Caki2 (cell line): ENCODE data around the gene GTF2IRD2. TPM values are rescaled to one million over a fixed set of nuclear protein-coding genes. Genes with fewer than 3 reads are reported as not detected.
A peak's percentile ranks its signal among the peaks of the same experiment; 100 is the strongest.
"Not testable (repeated sequence)": the region's sequence is repeated elsewhere in the genome, so short reads cannot be mapped to it uniquely, and the experiment has no call there.

ENCODE experiments used
- DNase-seq: peaks from one replicate; pipeline ENCODE4 v3.0.0-alpha.2; 2015; ENCODE audit warnings: low read depth
- in situ Hi-C: cut with HindIII; loops from 2 replicates; pipeline ENCODE4 v1.10.0; 2016; ENCODE audit warnings: low sequenced_read_pairs, low pct_unique_long_range_greater_than_20kb, mixed read lengths
- total RNA-seq: library from RNA; depleted of rRNA; stranded (reverse); fragments of >200 nt; shearing (Covaris generic); gene quantifications from 2 replicates; pipeline ENCODE4 v1.2.3, GENCODE V29; 2014; ENCODE audit warnings: low replicate concordance

Gene GTF2IRD2
- total RNA-seq, 1 experiment from 2014 or later, result 11.8 TPM

- in situ Hi-C loops, DNase-seq: not testable (repeated sequence)
Observed at GRCh38 chr7:74797848-74798622, 53.4 kb downstream of the GTF2IRD2 start.

GRCh38 chr7:74789200-74789736 is 62.1 kb downstream of the GTF2IRD2 start:
- DNase-seq, result not testable (repeated sequence)

GRCh38 chr7:74788369-74789150 is 62.8 kb downstream of the GTF2IRD2 start:
- in situ Hi-C loops, result not testable (repeated sequence)
- peak; percentile 88 for DNase-seq

More at GRCh38 chr7:74789200-74789736, 62.1 kb downstream of the GTF2IRD2 start:
- in situ Hi-C loops, result not testable (repeated sequence)

GRCh38 chr7:74783595-74783994 is 67.8 kb downstream of the GTF2IRD2 start:
- in situ Hi-C loops, DNase-seq: not testable (repeated sequence)

DNA sequence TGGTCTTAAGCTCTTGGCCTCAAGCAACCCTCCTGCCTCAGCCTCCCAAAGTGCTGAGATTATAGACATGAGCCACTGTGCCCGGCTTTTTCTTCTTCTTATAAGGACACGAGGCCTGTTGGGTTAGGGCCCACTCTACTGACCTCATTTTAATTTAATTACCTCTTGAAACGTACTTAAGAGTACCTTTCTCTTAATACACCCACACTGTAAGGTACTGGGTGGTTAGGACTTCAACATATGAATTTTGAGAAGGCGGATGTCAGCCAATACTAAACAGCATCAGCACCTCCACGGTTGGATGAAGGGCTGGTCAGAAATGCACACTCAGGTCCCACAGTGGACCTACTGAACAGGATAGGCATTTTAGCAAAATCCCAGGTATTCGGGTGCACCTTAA is 69.7 kb downstream of the GTF2IRD2 start:
- in situ Hi-C loops, DNase-seq: not testable (repeated sequence)

GRCh38 chr7:74779053-74779452 is 72.4 kb downstream of the GTF2IRD2 start:
- DNase-seq, in situ Hi-C loops: not testable (repeated sequence)

DNA sequence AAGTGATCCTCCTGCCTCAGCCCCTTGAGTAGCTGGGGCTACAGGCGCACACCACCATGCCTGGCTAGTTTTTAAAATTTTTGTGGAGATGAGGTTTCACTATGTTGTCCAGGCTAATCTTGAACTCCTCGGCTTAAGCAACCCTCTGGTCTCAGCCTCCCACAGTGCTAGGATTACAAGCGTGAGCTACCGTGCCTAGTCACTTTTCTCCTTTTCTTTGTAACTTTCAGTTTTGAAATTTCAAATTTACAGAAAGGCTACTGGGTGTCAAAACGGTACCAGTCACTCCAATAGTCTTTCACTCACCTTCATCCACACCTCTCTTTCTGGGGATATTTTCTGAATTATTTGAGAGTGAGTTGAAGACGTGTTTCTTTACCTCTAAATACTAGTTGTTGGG is 76.3 kb downstream of the GTF2IRD2 start:
- in situ Hi-C loops, DNase-seq: not testable (repeated sequence)

DNA sequence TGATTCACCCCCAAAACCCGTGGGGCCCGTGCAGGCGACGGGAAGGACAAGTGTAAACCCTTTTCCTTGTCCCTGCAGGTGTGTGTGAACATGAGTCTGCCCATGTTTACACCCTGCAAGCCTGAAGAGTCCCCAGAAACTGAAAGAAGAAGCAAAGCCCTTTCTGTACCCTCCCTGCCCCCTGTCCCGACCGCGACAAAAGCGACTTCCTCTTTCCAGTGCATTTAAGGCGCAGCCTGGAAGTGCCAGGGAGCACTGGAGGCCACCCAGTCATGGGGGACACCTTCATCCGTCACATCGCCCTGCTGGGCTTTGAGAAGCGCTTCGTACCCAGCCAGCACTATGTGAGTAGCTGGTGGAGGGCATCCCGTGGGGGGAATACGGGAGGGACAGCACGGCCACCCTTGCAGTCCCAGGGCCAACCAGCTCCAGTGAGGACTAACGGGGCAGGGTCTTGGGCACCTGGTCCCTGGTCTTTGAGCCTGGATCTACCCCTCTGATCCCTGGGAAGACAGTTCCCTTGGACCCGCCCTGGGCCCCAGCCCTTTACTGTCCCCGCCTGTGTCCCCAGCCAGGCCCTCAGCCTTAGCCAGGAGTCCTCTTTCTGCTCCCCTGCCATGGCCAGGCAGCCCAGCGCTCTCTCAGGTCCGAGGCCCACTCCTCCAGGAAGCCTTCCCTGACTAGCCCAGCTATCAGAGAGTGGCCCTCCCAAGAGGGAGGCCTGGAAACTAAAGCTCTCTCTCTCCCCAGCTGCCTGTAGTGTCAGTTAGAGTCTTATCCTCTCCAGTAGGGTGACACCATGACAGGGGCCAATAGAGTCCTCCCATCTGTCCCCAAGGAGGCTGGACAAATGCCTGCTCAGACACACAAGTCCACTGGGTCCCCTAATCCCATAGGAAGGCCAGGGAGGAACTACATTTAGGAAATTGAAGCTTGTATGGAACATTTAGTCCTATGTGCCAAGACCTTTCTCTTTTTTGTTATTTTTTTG is 77.3 kb downstream of the GTF2IRD2 start, which contains the start of gene NCF1:
Gene NCF1, plus strand, starts transcription at position 252 of the 991 bp plus-strand sequence. Its CDS starts 21 bp downstream, at position 273.
- DNase-seq, in situ Hi-C loops: not testable (repeated sequence)

GRCh38 chr7:74772093-74772492 is 79.3 kb downstream of the GTF2IRD2 start:
- in situ Hi-C loops, DNase-seq: not testable (repeated sequence)

DNA sequence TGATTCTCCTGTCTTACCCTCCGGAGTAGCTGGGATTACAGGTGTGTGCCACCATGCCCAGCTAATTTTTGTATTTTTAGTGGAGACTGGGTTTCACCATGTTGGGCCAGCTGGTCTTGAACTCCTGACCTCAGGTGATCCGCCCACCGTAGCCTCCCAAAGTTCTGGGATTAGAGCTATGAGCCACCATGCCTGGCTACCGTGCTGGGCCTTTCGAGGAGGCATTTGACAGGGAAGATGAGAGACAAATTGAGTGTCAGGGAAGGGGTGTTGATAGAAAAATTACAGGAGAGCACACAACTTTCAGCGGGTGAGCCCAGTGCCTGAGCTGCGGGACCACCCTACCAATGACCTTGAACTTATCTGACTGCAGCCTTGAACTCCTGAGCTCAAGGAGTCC is 81.3 kb downstream of the GTF2IRD2 start:
- DNase-seq, in situ Hi-C loops: not testable (repeated sequence)

- in situ Hi-C loops, DNase-seq: not testable (repeated sequence)
Observed at GRCh38 chr7:74766991-74767390, 84.4 kb downstream of the GTF2IRD2 start.

GRCh38 chr7:74766509-74766908 is 84.9 kb downstream of the GTF2IRD2 start:
- DNase-seq, in situ Hi-C loops: not testable (repeated sequence)

GRCh38 chr7:74765205-74765918 is 86.0 kb downstream of the GTF2IRD2 start:
- in situ Hi-C loops, DNase-seq: not testable (repeated sequence)

- in situ Hi-C loops, DNase-seq: not testable (repeated sequence)
Observed at GRCh38 chr7:74758982-74759381, 92.4 kb downstream of the GTF2IRD2 start.

GRCh38 chr7:74758268-74758667 is 93.1 kb downstream of the GTF2IRD2 start:
- DNase-seq, in situ Hi-C loops: not testable (repeated sequence)

GRCh38 chr7:74756673-74757072 is 94.7 kb downstream of the GTF2IRD2 start:
- in situ Hi-C loops, DNase-seq: not testable (repeated sequence)

GRCh38 chr7:74753921-74754482 is 97.4 kb downstream of the GTF2IRD2 start:
- in situ Hi-C loops, DNase-seq: not testable (repeated sequence)
